ENCODE measurements around the gene CAMK1D.
"Not testable (repeated sequence)": the region's sequence is repeated elsewhere in the genome, so short reads cannot be mapped to it uniquely, and the experiment has no call there.

CAMK1D gene

GRCh38 chr10:12341526-12341925 lies 7.8 kb upstream of the CAMK1D start:
- no peak for DNase-seq

- DNase-seq = no peak
Measured at GRCh38 chr10:12344375-12345110, 4.8 kb upstream of the CAMK1D start.

DNA sequence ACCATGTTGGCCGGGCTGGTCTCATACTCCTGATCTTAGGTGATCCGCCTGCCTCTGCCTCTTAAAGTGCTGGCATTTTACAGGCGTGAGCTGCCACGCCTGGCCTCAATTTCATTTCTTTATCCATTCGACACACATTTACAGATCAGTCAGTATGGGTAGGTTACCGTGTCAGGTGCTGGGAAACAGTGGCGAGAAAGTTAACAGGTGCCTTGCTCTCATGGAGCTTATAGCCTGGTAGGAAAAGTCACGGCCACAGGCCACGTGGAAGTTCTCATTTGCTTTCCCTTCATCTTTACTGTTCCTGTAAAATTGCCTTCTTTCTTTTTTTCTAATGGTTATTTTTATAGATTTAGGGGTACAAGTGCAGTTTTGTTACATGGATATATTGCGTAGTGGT lies 2.6 kb upstream of the CAMK1D start:
- no peak for DNase-seq

DNA sequence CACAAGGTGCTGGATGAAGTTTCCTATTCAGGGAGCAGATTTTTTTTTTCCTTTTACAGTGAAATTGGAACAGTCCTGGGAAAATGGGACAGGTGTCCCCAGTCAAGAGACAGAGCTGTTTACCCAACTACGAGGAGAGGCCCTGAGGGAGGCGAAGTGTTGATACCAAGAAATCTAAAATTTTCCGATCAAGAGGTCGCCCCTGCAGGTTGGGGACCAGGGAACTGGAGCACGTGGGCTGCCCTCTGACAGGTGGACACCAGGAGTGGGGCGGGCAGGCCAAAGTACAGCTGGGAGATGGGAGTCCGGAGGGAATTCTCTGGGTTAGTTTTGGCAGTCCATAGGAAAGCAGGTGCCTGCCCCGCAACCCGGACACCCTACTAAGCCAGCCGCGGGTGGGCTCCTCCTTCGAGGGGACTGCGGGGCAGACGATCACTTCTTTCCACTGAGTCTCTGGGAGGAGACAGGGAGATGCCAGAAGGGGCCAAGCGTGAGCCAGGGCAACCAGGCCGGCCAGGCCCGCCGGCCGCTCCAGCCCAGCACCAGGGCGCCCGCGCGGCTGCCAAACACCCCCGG lies 965 bp upstream of the CAMK1D start:
- no peak for DNase-seq

DNA sequence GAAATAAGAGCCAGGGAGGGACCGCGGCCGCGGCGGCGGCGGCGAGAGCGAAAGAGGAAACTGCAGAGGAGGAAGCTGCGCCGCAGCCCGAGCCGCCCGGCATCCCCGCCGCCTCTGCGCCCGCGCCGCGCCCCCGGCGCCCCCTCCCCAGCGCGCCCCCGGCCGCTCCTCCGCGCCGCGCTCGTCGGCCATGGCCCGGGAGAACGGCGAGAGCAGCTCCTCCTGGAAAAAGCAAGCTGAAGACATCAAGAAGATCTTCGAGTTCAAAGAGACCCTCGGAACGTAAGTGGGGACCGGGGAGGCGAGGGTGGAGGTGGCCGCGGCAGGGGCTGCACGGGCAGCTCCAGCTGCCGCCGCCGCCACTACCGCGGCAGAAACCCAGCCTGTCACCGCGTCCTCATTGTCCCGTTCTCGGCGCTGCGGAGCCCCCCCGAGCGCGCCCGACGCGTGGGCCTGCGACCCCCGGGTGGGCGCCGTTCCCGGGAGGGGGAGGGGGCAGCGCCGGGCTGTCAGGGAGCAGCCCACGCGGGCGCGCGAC lies 351 bp downstream of the CAMK1D start:
- peak in 1 of 2 experiments; percentile 61 for DNase-seq

GRCh38 chr10:12350167-12350872 lies 973 bp downstream of the CAMK1D start:
- DNase-seq = peak in 1 of 2 experiments; percentile 11

DNA sequence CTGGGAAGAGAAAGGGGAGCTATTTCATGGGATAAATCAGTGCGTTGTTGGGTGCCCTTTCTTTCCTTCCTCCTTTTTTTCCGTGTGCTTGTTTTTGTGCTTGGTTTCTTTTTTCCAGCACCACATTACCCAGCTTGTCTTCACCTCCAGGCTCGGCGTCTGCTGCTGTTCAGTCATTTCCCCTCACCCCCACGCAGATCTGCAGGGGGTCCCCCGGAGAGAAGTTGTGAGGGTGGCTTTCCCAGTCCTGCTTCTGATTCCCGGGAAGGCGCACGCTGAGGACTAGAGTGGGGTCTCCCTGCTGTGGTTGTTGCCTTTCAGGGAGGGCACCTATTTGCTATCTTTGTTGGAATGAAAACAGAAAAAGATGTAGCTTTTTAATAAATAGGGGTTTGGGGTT lies 1.6 kb downstream of the CAMK1D start:
- DNase-seq = no peak

DNA sequence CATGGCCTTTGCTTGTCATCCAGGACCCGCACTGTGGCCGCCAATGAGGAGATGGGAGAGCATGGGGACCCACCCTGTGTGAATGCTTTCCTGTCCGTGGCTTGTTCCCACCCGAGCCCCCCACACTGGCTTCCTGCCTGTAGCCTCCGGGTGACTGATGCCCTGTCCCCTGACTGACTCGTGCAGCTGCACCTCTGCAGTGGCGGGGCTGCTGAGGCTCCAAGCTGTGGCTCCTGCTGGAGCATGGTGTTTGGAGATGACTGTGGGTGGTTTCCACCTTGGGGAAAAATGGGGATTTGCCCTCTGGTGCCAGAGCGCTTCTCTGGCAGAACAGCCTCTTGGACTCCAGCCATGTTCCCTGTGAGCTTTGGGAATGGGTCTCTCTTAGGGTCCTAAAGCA lies 2.1 kb downstream of the CAMK1D start:
- no peak for DNase-seq

DNA sequence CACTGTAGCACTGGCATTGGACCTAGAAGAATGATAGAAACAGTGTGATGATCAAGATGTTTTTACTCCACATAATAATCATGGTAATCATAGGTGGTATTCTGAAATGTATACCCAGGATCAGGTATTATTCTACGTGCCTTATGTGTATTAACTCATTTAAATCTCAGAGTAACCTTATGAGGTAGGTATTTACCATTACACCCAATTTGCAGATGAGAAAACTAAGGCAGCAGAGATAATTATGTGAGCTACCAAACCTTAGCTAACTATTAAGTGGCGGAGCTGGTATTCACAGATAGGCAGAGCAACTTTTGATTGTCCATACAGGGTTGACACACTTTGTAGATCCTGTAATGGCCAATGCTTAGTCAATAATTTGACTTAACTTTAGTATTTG lies 2.5 kb downstream of the CAMK1D start:
- DNase-seq = no peak

GRCh38 chr10:12353399-12354242 lies 4.3 kb downstream of the CAMK1D start:
- DNase-seq = no peak

DNA sequence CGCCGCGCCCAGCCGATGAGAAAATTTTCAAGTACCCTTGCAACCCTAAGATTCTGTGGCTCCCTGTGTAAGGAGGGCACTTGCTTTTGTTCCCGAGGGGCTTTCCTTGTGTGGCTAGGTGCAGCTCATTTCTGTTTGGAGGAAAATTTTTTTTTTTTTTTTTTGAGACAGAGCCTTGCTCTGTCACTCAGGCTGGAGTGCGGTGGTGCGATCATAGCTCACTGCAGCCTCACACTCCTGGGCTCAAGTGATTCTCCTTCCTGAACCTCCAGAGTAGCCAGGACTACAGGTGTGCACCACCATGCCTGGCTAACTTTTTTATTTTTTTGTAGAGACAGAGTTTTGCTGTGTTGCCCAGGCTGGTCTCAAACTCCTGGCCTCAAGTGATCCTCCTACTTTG lies 5.3 kb downstream of the CAMK1D start:
- DNase-seq = not testable (repeated sequence)

- DNase-seq = no peak
Measured at GRCh38 chr10:12355384-12355783, 6.0 kb downstream of the CAMK1D start.

- DNase-seq = no peak
Measured at GRCh38 chr10:12357525-12358151, 8.3 kb downstream of the CAMK1D start.

DNA sequence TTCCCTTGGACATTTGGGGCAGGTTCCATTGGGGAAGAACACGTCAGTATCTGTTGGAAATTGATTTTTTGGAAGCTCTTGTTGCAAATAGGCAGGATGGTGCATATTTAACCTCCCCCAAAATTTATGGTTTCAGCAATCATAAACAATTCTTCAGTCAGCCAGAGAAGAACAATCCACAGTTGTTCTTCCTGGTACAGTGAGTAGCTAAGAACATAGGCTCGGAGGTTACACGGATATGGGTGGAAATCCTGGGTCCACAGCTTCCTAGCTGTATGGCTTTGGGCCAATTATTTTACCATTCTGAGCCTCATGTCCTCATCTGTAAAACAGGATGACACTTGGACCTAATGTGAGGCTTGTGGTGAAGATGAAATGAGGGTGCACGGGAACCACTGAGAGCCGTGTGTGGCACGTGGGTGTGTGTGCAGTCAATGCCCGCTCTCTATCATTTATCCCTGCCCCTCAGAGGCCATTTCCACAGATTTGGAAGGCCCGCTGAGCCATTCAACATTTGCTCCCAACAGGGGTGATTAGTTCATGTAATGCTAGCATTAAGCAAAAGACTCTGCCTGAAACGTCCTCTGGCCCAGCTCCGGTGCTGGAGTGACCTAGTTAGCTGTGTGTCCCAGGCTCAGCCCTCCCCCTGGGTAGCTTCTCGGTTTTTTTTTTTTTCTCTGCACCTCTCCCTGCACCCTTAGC lies 9.7 kb downstream of the CAMK1D start:
- DNase-seq = no peak

DNA sequence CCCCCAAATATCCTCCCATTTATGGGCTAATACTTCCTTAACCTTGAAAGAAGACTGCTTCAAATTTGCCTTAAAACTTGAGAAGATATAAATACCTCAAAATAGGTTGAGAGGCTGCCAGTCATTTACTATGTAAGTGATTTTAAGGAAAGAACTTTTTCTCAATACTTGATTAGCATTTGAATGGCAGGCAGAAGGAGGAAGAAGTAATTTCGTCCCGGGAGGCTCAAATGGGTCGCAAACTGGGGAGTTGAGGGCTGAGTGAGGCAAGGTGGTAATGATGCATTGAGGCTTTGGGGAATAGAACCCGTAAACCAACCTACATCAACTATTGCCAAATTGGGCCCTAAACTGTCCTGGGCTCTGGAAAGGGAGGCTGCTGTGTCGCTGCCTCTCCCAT lies 11.1 kb downstream of the CAMK1D start:
- DNase-seq = no peak

GRCh38 chr10:12361115-12361514 lies 11.8 kb downstream of the CAMK1D start:
- DNase-seq = not testable (repeated sequence)

DNA sequence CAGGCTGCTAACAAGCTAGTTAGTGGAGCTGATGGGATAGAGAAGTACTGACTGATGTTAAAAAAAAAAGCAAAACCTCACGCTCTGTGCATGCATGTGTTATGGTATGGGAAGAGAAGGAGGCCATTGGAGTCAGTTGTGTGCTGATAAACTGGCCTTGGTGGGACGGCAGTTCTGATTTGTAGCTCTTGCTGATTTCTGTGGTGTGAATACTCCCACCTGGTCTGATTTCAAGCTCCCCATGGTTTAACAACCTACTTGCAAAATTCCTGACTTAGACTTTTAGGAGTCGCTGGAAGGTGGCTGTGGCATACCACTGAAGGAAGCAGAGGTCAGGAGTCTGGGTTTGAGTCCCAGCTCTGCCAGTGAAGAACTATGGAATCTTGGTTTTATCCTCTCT lies 15.2 kb downstream of the CAMK1D start:
- no peak for DNase-seq

DNA sequence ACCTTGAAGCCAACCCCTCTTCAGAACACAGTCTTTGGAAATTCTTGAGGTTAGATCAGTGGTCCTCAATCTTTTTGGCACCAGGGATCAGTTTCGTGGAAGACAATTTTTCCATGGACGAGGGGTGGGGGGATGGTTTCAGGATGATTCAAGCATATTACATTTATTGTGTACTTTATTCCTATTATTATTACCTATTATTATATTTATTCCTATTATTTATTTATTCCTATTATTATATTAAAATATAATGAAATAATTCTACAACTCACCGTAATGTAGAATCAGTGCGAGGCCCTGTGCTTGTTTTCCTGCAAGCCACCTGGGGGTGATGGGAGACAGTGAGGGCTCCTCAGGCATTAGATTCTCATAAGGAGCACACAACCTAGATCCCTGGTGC lies 17.9 kb downstream of the CAMK1D start:
- no peak for DNase-seq

GRCh38 chr10:12369982-12370381 lies 20.6 kb downstream of the CAMK1D start:
- no peak for DNase-seq

DNA sequence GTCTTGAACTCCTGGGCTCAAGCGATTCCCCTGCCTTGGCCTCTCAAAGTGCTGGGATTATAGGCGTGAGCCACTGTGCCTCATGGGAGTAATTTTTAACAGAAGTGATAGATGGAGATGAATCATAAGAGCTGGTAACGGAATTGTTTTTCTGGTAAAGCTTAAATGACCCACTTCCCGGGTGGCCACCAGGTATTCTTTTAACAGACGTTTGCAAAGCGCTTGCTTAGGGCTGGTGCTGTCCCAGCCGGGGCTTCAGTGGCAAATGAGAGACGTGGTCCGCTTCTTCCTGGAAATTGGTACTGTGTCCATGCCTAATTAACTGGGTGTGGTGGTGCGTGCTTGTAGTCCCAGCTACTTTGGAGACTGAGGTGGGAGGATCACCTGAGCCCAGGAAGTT lies 23.5 kb downstream of the CAMK1D start:
- no peak for DNase-seq

- DNase-seq = no peak
Measured at GRCh38 chr10:12375076-12375504, 25.7 kb downstream of the CAMK1D start.

- no peak for DNase-seq
Measured at GRCh38 chr10:12376211-12376610, 26.9 kb downstream of the CAMK1D start.
